ENCODE data around the gene INPP5F.

Gene INPP5F

GRCh38 chr10:119829429-119829828 is 103.6 kb downstream of the INPP5F start:
- no peak for DNase-seq (ENCODE audit: low read depth in 1 of 2, low spot score in 1 of 2)
- TF ChIP-seq, protein P1, sequence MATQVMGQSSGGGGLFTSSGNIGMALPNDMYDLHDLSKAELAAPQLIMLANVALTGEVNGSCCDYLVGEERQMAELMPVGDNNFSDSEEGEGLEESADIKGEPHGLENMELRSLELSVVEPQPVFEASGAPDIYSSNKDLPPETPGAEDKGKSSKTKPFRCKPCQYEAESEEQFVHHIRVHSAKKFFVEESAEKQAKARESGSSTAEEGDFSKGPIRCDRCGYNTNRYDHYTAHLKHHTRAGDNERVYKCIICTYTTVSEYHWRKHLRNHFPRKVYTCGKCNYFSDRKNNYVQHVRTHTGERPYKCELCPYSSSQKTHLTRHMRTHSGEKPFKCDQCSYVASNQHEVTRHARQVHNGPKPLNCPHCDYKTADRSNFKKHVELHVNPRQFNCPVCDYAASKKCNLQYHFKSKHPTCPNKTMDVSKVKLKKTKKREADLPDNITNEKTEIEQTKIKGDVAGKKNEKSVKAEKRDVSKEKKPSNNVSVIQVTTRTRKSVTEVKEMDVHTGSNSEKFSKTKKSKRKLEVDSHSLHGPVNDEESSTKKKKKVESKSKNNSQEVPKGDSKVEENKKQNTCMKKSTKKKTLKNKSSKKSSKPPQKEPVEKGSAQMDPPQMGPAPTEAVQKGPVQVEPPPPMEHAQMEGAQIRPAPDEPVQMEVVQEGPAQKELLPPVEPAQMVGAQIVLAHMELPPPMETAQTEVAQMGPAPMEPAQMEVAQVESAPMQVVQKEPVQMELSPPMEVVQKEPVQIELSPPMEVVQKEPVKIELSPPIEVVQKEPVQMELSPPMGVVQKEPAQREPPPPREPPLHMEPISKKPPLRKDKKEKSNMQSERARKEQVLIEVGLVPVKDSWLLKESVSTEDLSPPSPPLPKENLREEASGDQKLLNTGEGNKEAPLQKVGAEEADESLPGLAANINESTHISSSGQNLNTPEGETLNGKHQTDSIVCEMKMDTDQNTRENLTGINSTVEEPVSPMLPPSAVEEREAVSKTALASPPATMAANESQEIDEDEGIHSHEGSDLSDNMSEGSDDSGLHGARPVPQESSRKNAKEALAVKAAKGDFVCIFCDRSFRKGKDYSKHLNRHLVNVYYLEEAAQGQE (IDR thresholded peaks at IDR 0.05; ENCODE audit: insufficient replicate concordance, low read depth) = no peak
- TF ChIP-seq POLR2AphosphoS5 (IDR thresholded peaks at IDR 0.05; ENCODE audit: low read depth) (no peak), GABPA (IDR thresholded peaks at IDR 0.05; ENCODE audit: low read depth) (no peak), CTCF (IDR thresholded peaks at IDR 0.05; ENCODE audit: insufficient read depth, low read length) (no peak), SPI1 (IDR thresholded peaks at IDR 0.05; ENCODE audit: borderline replicate concordance, low read depth) (no peak)
- Histone ChIP-seq H3K27ac (replicated peaks) (no peak overlapping the region), H3K4me3 (replicated peaks; ENCODE audit: insufficient read depth, low read length) (no peak overlapping the region), H3K27me3 (ENCODE audit: insufficient read depth, poor library complexity, severe bottlenecking) (no peaks in the 10 kb centered on the region)

- no peak overlapping the region for H3K27ac ChIP-seq (replicated peaks)
- no peaks in the 10 kb centered on the region for H3K27me3 ChIP-seq (ENCODE audit: insufficient read depth, poor library complexity, severe bottlenecking)
- no peak overlapping the region for H3K4me3 ChIP-seq (replicated peaks; ENCODE audit: insufficient read depth, low read length)
- TF ChIP-seq, protein P1 (IDR thresholded peaks at IDR 0.05; ENCODE audit: insufficient replicate concordance, low read depth) = no peak
- TF ChIP-seq SPI1 (IDR thresholded peaks at IDR 0.05; ENCODE audit: borderline replicate concordance, low read depth) (no peak), POLR2AphosphoS5 (IDR thresholded peaks at IDR 0.05; ENCODE audit: low read depth) (no peak), CTCF (IDR thresholded peaks at IDR 0.05; ENCODE audit: insufficient read depth, low read length) (no peak), GABPA (IDR thresholded peaks at IDR 0.05; ENCODE audit: low read depth) (no peak)
- no peak for DNase-seq (ENCODE audit: low read depth in 1 of 2, low spot score in 1 of 2)
Measured at GRCh38 chr10:119830851-119831250, 105.0 kb downstream of the INPP5F start.

GRCh38 chr10:119831656-119832055 is 105.8 kb downstream of the INPP5F start:
- Histone ChIP-seq H3K27me3 (ENCODE audit: insufficient read depth, poor library complexity, severe bottlenecking) (no peaks in the 10 kb centered on the region), H3K4me3 (replicated peaks; ENCODE audit: insufficient read depth, low read length) (no peak overlapping the region), H3K27ac (replicated peaks) (no peak overlapping the region)
- TF ChIP-seq GABPA (IDR thresholded peaks at IDR 0.05; ENCODE audit: low read depth) (no peak), POLR2AphosphoS5 (IDR thresholded peaks at IDR 0.05; ENCODE audit: low read depth) (no peak), CTCF (IDR thresholded peaks at IDR 0.05; ENCODE audit: insufficient read depth, low read length) (no peak), SPI1 (IDR thresholded peaks at IDR 0.05; ENCODE audit: borderline replicate concordance, low read depth) (no peak)
- TF ChIP-seq, protein P1 (IDR thresholded peaks at IDR 0.05; ENCODE audit: insufficient replicate concordance, low read depth) = no peak
- DNase-seq (ENCODE audit: low read depth in 1 of 2, low spot score in 1 of 2) = no peak

Data from HL-60 (cell line).